HG02588 (cell line): ENCODE data around the gene TSPAN9.

Experiments
- ATAC-seq: cut with Tn5 transposase; IDR thresholded peaks from one replicate; pipeline ENCODE4 v1.9.1; 2021; ENCODE audit warnings: mild to moderate bottlenecking, moderate library complexity; ENCODE audit not compliant: unreplicated experiment

Gene TSPAN9

GRCh38 chr12:3137814-3138445, 60.8 kb downstream of the TSPAN9 start:
- ATAC-seq: no peak

GRCh38 chr12:3138941-3139511, 61.8 kb downstream of the TSPAN9 start:
- ATAC-seq: no peak

GRCh38 chr12:3139760-3140159, 62.6 kb downstream of the TSPAN9 start:
- ATAC-seq: no peak

- no peak for ATAC-seq
Measured at GRCh38 chr12:3140284-3140683, 63.1 kb downstream of the TSPAN9 start.

- no peak for ATAC-seq
Measured at GRCh38 chr12:3141339-3142321, 64.5 kb downstream of the TSPAN9 start.

GRCh38 chr12:3142386-3142785, 65.2 kb downstream of the TSPAN9 start:
- ATAC-seq: no peak

GRCh38 chr12:3144495-3144894, 67.3 kb downstream of the TSPAN9 start:
- ATAC-seq: no peak

- no peak for ATAC-seq
Measured at GRCh38 chr12:3145033-3145432, 67.9 kb downstream of the TSPAN9 start.

- no peak for ATAC-seq
Measured at GRCh38 chr12:3145546-3146310, 68.5 kb downstream of the TSPAN9 start.

GRCh38 chr12:3147260-3147659, 70.1 kb downstream of the TSPAN9 start:
- no peak for ATAC-seq

GRCh38 chr12:3148366-3149000, 71.3 kb downstream of the TSPAN9 start:
- ATAC-seq: no peak

- ATAC-seq: no peak
Measured at GRCh38 chr12:3149515-3150307, 72.5 kb downstream of the TSPAN9 start.

GRCh38 chr12:3150308-3150670, 73.1 kb downstream of the TSPAN9 start:
- ATAC-seq: no peak

- no peak for ATAC-seq
Measured at GRCh38 chr12:3150931-3151835, 74.0 kb downstream of the TSPAN9 start.

- ATAC-seq: no peak
Measured at GRCh38 chr12:3152011-3152511, 74.9 kb downstream of the TSPAN9 start.

- no peak for ATAC-seq
Measured at GRCh38 chr12:3152892-3153291, 75.7 kb downstream of the TSPAN9 start.

- no peak for ATAC-seq
Measured at GRCh38 chr12:3154006-3154405, 76.8 kb downstream of the TSPAN9 start.

GRCh38 chr12:3155702-3156370, 78.7 kb downstream of the TSPAN9 start:
- ATAC-seq: no peak
